Testis (tissue), 2 donors: ENCODE data around the gene ADRA1B.

Experiments
- POLR2A ChIP-seq: fragments of 450-650 bp; IDR thresholded peaks from one replicate; pipeline ENCODE4 v1.6.1; 2017; ENCODE audit warnings: antibody characterized with exemption, mild to moderate bottlenecking, moderate library complexity
- TF ChIP-seq, protein P1 (sequence below), 3 experiments: fragments of 450-650 bp in 2 of 3; fragments of 200-600 bp in 1 of 3; sonication (generic) in 1 of 3; IDR thresholded peaks; one replicate each; pipeline ENCODE4 v1.5.1; 2016 to 2019; ENCODE audit warnings: antibody characterized with exemption in 3 of 3, mild to moderate bottlenecking in 2 of 3, moderate library complexity in 1 of 3

- TF ChIP-seq POLR2A, result no peak
- TF ChIP-seq, protein P1, sequence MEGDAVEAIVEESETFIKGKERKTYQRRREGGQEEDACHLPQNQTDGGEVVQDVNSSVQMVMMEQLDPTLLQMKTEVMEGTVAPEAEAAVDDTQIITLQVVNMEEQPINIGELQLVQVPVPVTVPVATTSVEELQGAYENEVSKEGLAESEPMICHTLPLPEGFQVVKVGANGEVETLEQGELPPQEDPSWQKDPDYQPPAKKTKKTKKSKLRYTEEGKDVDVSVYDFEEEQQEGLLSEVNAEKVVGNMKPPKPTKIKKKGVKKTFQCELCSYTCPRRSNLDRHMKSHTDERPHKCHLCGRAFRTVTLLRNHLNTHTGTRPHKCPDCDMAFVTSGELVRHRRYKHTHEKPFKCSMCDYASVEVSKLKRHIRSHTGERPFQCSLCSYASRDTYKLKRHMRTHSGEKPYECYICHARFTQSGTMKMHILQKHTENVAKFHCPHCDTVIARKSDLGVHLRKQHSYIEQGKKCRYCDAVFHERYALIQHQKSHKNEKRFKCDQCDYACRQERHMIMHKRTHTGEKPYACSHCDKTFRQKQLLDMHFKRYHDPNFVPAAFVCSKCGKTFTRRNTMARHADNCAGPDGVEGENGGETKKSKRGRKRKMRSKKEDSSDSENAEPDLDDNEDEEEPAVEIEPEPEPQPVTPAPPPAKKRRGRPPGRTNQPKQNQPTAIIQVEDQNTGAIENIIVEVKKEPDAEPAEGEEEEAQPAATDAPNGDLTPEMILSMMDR (IDR thresholded peaks at IDR 0.05), result no peak
These were observed 45.9 kb downstream of the ADRA1B start for GRCh38 chr5:159962214-159962613.
